Measurements from ENCODE around the gene DUSP21.

DNA sequence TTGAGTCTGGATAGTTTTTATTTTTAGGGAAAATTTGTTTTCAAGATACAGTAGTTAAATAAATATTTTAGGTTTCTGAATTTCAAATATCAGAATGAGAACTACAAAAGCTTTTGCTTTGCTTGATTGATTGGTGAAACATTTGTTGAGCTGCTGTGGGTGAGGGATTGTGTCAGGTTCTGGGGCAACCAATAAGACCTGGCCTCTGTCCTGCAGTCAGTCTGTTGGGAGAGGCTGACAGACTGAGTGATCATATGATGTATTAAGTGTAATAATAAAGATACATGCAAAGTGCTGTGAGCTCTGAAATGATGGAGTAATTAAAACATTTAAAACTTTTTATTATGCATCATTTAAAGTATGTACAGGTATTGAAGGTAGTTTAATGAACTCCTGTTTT lies 38.8 kb downstream of the DUSP21 start:
- TF ChIP-seq GATA1 (IDR thresholded peaks at IDR 0.05; ENCODE audit: low read depth, low read length) (no peak), POLR2A (IDR thresholded peaks at IDR 0.05; ENCODE audit: low read length) (no peak)

Data from erythroblast (primary cell).